ENCODE results near the gene TBXAS1.

Gene TBXAS1

DNA sequence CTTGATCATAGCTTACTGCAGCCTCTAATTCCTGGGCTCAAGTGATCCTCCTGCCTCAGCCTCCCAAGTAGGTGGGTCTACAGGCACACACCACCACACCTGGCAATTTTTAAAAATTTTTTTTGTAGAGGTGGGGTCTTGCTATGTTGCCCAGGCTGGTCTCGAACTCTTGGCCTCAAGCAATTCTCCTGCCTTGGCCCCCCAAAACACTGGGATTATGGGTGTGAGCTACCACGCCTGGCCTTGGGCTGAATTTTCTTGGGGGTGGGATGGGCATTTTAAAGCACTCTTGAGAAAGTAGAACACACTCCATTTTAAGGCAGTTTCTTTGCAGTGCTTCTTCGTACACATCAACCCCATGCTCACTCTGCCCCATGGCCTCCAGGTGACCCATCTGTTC, 28.7 kb downstream of the TBXAS1 start:
- no peak for DNase-seq

DNA sequence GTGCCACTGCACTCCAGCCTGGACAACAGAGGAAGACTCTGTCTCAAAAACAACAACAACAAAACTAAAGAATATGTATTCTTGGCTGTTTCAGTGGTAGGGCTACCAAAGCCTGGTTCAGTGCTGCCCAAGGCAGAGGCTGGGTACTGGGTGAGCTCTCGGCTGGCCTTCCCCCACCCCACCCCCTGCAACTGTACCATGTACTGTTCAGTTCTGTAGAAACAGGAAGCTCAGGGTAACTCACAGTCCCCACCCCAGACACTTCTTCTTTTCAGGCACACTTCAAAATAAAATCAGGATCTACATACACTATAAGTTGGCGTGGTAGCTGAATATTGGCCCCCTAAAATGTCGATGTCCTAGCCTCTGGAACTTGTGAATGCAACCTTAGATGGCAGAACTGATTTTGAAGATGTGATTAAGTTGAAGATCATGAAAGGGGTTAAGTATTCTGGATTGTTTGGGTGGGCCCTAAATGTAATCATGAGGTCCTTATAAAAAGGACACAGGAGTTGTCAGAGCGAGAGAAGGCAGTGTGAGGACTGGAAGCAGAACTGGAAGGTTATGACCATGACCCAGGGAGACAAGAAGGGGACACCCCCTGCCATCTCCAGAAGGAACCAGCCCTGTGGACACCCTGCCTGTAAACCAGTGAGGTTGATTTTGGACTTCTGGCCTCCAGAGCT, 31.2 kb downstream of the TBXAS1 start:
- no peak for DNase-seq

- DNase-seq, result no peak
These were observed 32.7 kb downstream of the TBXAS1 start for GRCh38 chr7:139861803-139862202.

DNA sequence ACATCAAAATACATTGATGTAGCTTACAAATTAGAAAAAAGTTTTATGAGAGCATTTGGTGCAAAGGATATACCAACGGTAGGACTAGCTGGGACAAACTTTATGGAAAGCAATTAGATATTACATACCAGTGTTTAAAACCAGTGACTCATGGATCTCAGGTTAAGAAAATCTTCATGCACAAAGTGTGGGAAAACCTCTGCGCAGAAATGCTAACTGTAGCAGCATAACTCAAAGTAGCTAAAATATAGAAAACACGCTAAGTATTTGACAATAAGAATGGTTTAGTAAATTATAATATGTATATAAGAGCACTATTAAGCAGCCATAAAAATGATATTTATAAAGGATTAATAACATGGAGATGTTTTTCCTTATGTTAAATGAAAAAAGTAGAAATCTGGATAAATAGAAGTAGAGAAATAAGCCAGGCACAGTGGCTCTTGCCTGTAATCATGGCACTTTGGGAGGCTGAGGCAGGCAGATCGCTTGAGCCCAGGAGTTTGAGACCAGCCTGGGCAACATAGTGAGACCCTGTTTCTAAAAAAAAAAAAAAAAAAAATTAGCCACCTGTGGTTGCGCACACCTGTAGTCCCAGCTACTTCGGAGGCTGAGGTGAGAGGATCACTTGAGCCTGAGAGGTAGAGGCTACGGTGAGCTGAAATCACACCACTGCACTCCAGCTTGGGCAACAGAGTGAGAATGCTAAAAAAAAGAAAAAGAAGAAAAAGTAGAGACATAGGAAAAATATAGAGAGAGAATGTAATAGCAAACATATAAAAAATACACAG, 37.2 kb downstream of the TBXAS1 start:
- DNase-seq, result no peak

- DNase-seq, result no peak
These were observed 38.8 kb downstream of the TBXAS1 start for GRCh38 chr7:139867847-139868246.

- peak; percentile 58 for DNase-seq
These were observed 40.8 kb downstream of the TBXAS1 start for GRCh38 chr7:139869886-139870285.

GRCh38 chr7:139870380-139870779, 41.3 kb downstream of the TBXAS1 start:
- peak; percentile 20 for DNase-seq

GRCh38 chr7:139871331-139871730, 42.3 kb downstream of the TBXAS1 start:
- no peak for DNase-seq

DNA sequence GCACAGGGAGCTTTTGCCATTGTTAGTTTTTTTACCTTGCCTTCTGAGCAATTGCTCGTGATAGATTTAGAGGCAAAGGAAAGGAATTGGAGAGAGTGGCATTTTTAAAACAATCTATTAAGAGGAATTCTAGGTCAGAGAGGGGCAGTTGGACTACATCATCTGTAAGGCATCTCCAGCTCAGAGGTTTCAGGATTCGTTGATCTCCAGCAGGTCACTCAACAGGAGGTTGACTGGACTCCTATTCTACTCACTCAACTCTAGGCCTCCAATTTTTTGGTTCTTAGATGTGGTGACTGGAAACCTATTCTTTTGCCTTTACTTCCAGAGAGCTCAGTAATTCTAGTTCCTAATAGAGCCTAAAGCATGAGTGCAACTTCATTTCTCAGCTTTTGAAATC, 42.8 kb downstream of the TBXAS1 start:
- no peak for DNase-seq

DNA sequence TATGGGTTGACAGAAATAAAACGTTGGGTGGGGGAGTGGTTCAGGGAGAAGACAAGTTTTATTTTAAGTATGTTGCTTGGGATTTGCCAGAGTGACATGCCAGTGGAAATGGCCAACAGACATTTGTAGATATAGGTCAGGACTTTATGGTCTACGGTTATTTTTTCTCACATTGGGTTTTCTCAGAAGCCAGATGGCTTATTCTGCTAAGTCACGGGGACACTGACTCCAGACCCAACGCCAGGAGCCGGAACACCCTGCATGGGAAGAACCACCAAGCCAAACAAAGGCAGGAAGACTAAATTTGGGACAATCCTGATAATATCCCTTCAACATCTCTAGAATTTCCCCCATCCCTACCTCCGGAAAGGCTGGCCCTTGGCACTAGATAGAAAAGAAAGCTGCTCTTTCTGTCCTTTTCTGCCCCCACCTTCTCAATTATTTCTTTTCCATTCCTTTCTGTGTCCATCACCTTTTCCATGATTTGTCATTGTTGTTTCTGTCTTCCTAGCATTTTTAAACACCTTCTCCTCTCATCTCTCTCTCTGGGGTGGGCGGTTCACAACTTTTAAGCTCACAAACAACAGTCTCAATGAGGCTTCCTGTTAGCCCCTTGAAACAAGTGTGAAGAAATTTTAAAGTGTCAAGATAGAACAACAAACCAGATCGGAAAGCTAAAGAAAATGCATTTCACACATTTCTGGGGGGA, 44.7 kb downstream of the TBXAS1 start:
- DNase-seq, result no peak

GRCh38 chr7:139874302-139874629, 45.2 kb downstream of the TBXAS1 start:
- DNase-seq, result no peak

GRCh38 chr7:139875821-139876241, 46.8 kb downstream of the TBXAS1 start:
- DNase-seq, result no peak

DNA sequence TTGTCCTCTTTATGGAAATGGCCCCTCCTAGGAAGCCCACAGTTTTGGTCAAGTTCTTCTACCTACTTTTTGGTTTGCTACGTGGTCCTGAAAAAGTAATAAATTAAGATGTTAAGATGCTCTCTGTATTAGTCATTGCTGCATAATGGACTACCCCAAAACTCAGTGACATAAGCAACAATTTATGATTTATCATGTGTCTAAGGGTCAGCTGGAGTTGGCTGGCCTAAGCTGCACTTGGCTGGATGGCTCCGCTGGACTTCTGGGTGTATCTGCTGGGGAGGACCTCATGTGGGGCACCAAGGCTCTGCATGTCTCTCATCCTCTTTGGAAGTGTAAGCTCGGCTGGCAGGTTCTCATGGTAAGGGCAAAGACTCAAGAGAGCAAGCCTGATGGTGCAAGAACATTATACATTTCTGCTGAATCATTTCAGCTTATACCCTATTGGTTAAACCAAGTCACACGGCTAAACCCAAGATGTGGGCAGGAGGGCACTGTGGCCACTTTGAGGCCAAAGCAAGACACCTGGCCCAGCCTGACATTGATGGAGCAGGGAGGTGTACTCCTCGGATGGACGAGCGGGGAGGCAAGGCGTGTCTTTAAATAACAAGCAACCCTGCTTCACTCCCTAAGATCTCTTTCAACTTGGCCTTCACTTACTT, 47.7 kb downstream of the TBXAS1 start:
- no peak for DNase-seq

DNA sequence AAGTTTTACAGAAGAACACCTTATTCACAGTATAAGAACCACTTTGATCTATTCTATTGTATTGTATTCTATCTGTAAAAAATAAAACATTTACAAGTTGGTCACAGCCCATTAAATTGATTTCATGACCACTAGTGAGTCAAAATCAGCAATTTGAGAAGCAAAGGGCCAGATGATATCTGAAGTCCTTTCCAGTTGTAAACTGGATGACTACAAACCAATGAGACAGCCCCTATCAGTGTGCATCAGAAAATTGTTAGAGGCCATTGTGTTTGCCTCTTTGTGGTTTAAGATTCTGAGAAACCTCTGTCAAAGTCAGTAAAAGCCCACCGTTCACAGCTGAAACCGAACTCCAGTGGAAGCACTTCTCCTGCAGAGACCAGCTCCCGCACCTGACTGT, 54.8 kb downstream of the TBXAS1 start:
- no peak for DNase-seq

DNA sequence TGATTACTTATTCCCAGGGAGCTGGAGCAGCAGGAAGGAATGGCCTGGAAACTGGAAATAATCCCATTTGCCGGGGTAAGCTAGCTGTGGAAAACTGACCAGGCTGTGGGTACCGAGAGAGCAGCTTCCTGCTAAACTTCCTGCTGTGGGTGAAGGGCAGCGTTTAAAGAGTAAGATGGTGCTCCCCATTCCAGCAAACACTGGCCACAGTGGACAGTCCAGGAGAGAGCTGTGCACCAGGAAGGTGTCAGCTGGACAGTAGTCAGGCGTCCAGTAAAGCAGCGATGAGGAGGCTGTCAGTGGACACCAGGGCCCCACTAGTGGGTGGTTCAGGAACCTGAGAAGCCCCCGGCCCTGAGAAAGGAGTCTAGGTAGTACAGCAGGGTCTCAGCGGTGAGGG, 55.4 kb downstream of the TBXAS1 start:
- no peak for DNase-seq

GRCh38 chr7:139885511-139885910, 56.4 kb downstream of the TBXAS1 start:
- no peak for DNase-seq

- no peak for DNase-seq
These were observed 57.1 kb downstream of the TBXAS1 start for GRCh38 chr7:139886206-139886605.

DNA sequence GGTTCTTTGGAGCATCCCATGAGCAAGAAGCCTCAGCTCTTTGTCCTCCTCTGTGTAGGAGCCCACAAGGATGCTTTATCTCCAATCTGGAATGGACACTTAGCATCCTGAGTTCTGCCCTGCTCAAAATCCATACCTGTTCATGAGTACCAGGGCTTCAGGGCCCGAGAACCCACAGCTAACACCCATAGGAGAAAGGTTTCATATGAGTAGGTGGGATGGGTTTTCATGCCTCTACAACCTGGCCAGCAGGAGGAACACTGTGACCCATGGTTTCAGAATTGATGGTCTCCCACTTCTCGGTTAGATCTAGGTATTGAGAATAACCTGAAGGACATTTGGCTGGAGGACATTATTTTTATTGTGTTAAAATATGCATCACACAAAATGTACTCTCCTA, 57.8 kb downstream of the TBXAS1 start:
- no peak for DNase-seq

DNA sequence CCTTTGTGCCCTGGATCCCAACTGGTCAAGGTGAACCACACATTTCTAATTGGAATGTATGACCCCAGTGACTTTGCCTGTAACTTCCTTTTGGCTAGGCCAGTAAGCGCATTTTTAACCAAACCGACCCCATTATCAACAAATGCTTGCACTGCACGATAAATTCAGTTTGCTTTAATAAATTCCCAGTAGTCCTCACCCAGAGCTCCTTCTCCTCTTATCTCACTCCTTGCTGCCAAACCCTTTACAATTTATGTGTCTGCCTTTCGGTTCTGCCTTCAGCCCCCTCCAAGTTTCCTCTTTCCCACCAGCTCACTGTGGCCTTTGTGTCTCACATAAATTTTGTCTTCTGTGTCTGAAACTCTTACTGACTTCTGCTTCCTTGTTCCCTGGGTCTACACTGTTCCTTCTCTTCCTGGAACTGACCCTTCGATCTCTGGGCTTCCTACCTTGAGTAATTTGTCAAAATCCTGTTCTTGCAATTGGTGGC, 59.0 kb downstream of the TBXAS1 start:
- DNase-seq, result no peak

DNA sequence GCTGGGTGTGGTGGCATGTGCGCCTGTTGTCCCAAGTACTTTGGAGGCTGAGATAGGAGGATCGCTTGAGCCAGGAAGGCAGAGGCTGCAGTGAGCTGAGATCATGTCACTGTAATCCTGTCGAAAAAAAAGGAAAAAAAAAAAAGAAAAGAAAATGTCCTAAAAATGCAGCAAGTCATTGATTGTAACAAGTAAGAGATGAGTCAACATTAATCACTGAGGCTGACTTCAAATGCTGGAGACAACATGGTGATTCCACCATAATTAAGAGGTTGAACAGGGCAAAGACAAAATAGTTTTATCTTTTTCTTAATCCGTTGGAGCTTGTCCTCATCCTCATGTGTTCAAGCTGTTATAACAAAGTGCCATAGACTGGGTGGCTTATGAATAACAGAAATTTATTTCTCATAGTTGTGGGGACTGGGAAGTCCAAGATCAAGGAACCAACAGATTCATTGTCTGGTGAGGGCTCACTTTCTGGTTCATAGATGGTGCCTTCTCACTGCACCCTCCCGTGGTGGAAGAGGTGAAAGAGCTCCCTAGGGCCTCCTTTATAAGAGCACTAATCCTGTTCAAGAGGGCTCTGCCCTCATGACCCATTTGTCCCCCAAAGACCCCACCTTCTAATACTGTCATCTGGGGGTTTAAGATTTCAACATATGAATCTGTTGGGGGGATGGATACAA, 60.3 kb downstream of the TBXAS1 start:
- no peak for DNase-seq

DNA sequence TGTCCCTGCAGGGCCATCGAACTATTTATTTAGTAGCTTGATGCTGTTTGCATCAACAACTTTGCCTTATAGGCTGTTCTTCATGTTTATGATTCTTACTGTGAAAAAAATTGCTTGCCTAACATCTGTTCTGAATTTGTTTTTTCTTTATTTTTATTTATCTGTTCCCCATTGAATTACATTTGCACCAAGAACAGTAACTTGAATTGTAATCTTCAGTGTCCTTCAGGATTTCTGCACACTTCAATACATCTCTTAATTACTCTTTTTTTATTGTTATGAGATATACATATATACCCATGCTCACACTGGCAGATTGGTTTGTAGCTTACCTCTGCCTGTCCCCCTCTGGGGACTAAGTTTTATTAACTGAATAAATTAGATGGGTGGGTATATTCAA, 64.4 kb downstream of the TBXAS1 start:
- DNase-seq, result no peak

GRCh38 chr7:139893999-139894398, 64.9 kb downstream of the TBXAS1 start:
- no peak for DNase-seq
